Activated T-cell treated with anti-CD3 and anti-CD28 coated beads, Interleukin-2, amount 50 U/mL, for 48 hours (primary cell): ENCODE measurements around the gene WDR43.
A peak's percentile ranks its signal among the peaks of the same experiment; 100 is the strongest.

Source experiments
- DNase-seq, 2 experiments: peaks; one replicate each; pipeline ENCODE4 v3.0.0-alpha.2; 2020

Gene WDR43

DNA sequence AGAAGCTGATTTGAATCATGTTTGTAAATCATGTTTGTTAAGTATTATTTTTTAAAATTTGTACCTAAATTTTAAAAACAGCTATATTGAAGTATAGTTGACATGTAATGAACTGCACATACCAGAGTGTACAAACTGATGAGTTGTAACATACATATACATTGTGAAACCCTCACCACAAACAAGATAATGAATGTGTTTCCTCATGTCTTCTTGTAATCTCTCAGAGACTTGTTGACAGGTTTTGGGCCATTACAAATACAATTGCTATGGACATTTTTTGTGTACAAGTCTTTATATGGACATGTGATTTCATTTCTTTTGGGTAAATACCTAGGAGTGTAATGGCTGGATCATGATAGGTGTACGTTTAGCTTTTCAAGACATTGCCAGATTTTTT lies 21.5 kb downstream of the WDR43 start:
- no peak for DNase-seq

DNA sequence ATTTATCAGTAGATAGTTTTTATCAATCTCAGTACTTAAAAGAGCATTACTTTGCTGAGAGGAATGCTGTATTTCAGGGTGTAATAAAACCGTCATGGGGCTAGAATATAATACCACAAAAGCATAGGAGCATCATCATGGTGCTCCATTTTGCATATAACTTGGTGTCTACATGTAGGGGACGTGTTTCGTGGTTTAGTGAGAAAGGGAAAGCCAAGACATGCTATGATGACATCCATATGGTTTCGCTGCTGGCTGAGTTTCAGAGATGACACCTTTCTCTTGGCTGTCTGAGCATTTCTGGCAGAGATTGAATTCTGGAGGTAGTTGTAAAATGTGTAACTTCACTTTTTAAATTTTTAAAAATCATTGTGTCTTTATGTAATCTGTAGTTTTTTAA lies 32.4 kb downstream of the WDR43 start:
- no peak for DNase-seq

DNA sequence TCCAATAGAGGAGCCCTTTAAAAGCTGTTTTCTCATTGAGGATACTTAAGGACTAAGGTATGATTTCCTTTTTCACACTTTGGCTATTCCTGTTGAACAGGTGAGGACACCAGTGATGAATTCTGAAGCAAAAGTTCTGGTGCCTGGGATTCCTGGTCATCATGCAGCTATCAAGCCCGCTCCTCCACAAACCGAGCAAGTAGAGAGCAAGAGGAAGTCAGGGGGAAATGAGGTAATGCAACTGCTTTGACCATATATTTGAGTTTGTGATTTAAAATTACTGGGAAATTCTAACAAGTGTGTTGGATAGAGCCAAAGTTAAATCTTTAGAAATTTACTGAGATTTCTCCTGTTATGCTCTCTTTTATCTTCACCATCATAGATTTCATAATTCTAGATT lies 33.0 kb downstream of the WDR43 start:
- DNase-seq, result no peak

DNA sequence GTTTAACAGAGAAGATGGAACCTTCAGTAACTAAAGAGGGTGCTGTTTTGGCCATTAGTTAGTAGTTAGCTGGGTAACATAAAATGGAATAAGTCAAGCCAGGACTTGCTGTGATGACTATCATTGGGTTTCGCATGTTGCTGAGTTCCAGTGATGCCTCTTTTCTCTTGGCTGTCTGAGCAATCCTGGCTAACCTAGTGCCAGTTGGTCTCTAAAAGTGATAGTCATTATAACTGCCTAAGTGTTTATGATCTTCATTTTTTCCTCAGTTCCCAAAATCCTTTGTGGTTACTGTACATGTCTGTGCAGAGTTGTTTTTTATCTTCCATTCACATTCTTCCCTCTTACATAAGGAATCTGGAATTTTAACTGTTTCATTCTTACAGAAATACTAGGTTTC lies 33.4 kb downstream of the WDR43 start:
- DNase-seq, result no peak

DNA sequence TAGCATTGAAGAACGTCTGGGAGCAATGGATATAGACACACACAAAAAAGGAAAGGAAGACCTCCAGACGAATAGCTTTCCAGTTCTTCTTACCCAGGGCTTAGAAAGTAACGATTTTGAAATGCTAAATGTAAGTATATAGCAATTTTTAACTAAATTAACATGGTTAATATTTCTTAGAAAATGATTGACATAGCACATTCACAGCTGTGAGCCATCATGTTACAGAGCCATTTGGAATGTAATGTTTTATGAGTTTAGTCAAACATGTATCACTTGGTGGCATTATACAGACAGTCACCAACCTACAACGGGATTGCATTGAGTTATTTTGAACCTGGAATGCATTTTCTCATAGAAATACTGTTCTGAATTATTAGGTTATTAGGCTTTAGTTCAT lies 35.1 kb downstream of the WDR43 start:
- no peak for DNase-seq

DNA sequence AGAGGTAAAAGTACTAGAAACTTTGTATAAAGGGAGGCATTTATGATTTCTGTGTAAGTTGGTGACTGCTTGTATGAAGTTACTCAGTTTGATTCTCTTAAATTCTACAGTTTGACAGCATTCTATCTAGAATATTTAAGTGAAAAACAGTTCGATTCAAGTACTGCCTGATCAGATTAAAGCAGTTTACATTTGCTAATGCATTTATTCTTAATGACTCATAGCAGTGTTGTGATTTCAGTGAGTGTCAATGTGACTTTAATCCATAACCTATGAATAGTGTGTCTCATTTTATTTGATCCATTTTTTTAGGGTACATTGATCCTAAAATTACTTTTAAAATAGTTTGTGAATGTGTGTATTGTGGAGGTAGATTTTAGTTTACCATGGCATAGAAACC lies 35.7 kb downstream of the WDR43 start:
- no peak for DNase-seq

DNA sequence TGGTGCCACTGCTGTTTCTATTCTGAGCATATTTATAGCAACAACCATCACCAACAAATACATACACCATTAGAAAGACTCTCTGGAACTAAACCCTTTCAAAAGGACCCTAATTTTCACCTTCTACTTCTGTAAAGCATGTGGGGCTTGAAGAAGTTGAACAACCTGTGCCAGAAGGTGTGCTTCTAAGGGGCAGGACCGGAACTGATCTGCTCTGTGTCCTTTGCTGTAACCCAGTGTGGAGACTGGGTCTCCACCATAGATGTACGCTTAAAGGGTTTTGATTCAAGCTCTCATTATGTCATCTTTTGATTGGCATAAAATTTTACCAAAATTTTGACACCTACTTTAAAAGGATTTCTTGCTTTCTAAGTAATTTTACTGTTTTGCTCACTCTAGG lies 40.3 kb downstream of the WDR43 start:
- DNase-seq, result no peak

DNA sequence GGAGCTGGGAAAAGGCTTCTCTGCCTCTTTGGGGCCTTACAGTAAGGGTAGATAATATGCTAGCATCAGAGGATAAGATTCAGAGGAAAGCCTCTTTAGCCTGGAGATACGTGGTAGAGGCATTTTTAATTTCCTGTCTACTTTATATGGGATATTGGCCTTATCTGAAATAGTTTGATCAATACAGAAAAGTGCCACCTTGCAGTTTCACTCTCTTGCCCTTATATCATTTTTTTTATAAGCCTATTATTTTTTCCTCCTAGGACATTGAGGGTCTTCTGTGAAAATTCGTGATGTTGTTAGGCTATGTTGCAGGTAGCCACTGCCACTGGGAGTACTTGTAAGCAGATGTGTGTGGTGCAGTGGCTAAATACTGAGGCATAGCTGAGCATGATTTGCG lies 46.5 kb downstream of the WDR43 start:
- DNase-seq, result no peak

DNA sequence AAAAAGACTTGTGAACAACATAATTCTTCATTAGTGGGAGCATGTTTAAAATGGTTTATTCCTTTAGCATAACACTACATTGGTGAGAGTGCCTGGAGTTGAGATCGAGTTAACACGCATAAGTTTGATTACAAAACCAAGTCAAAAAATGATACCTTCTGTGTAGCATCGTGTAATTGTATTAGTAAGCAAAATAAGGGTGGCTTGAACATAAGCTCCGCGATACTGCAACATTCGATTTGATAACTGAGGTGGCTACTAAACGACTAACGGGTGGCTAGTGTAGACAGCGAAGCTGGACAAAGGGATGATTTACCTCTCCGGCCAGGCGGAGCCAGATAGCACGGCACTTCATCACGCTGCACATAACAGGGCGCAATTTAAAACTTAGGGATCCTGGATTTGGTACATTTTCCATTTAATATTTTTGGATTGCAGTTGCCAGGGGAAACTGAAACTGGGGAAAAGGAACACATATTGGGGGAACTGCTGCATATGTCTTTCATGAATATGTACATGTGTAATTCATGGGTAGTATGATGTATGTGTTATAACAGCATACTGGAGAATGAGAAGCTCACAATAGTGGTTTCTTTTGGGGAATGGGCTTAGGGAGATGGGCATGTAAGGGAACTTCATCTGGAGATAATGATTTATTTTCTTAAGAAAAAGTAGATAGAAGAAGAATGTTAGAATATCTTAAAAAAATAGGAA lies 50.2 kb downstream of the WDR43 start:
- DNase-seq, result no peak

DNA sequence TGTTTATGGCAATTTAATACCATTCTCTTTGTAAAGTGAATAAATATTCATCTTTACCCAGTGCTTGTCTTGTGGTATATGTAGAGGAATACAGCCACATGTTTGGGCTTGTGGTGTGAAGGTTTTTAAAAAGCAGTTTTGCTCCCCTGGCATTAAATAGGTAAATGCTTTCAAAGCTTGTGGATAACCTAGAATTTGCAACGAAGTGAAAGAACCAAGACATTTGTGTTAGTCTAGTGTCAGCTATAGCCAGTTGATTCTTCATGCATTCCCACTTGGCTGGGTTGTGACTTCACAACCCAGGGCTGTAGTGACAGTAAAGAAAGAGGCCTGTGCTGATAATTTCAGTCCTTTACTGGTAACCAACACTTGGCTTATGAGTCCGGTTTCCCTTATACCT lies 53.7 kb downstream of the WDR43 start:
- no peak for DNase-seq

DNA sequence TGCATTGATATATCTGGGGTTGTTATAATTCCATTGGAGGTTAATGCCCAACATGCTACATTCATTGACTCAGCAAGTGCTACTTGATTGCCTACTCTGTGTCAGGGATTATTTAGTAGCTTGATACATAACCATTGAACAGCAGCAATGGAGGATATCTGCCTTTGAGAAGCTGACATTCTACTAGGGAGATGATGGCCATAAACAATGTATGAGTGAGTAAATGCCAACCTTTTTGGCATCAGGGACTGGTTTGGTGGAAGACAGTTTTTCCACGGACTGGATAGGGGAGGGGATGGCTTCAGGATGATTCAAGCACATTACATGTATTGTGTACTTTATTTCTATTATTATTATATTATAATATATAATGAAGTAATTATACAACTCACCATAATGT lies 54.7 kb downstream of the WDR43 start:
- no peak for DNase-seq

DNA sequence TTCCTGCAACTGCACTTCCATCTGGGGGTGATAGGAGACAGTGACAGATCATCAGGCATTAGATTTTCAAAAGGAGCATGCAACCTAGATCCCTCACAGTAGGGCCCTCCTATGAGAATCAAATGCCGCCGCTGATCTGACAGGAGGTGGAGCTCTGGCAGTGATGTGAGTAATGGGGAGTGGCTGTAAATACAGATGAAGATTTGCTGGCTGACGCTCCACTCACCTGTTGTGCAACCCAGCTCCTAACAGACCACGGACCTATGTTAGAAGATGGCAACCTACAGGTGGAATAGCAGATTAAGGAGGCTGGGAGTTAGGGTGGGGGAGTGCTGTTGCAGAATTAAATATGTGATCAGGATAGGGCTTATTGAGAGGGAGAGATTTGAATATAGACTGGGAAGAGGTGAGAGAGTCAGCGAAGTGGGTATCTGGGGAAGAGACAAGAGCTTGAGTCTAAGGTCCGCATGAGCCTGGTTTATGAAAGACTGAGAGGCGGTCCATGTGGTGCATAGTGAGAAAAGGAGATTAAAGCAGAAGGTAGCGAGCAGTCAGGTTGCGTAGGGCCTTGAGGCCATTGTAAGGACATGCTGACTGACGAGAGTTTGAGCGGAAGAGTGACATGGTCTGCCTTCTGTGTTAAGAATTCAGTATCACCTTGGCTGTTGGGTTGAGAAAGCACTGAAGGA lies 55.3 kb downstream of the WDR43 start:
- DNase-seq, result no peak

DNA sequence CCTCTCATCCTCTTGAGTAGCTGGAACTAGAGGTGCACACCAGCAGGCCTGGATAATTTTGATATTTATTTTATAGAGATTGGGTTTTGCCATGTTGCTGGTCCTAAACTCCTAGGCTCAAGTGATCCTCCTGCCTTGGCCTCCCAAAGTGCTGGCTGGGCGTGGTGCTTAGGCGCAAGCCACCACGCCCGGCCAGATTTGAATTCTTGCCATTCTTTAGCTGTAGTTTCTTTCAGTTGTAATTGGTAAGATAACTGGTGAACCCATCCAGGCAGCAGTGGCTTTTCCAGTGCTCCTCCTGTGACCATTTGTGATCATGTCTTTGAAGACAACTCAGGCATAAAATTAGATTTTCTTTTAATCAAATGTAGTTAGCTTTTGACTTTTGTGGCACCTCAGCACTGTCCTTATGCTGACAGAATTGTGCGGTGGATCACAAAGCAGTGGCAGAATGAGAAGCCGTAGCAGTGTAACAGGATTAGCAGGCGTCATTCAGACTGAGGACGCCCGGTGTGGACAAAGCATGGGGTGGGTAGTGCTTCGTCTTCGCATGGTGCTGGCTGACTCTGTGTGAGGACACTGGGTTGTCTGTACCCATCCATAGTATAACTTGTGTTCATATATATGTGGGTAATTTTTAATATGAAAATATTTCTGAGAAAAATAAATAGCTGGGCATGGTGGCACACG lies 56.6 kb downstream of the WDR43 start:
- DNase-seq, result no peak

DNA sequence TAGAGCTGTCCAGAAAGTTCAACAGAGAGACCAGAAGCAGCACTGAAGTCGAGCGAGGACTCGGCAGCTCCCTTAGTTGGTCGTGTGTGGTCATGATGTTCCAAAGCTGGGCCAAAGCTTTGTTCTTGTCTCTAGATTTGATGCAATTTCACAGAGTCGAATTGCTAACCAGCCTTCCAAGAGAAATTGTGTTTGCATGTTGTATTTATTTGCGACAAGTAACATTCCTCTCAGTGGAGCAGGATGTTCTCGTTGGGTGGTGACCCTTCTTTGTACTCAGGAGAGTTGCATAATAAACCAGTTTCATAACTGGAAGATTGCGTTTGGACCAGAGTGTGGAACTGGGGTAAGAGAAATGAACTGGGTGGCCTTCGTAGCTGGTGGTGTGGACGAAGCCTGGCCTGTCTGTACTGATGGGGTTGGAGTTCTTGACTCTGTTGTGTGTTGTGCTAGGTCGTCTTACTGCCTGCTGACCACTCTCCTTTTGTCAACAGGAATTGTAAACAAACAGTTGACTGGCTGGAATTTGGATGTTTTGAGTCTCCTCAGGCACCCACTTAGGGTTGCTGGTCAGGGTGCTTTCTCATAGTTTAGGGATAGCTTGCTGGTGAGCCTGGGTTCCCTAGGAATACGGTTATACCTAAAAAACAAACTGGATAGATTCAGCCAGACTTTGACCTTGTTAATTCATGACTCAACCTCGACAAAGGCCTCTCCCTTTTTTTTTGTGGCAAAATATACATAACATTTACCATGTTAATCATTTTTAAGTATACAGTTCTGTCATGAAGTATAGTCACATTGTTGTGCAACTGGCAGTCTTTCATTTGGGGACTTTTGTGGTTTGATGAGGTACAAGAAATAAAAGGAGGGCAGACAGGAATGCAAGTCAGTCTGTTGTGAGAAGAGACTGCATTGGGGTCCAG lies 57.7 kb downstream of the WDR43 start:
- DNase-seq, result no peak

DNA sequence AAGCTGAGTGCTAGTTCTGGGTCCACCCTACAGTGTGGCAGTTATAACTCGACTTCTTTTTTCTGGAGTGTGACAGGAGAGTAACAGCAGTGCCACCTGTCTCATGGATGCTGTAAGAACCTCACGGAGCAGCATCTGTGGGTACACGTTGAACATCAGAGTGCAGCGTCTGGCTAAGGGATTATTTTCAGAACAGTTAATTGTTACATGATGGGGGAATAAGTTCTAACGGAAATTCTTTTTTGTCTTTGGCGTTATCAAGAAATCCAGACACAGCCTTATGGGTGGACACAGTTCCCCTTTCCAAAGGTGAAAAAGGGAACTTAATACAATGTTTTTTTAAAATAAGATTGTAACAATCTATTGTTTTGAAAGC lies 58.4 kb downstream of the WDR43 start:
- no peak for DNase-seq

DNA sequence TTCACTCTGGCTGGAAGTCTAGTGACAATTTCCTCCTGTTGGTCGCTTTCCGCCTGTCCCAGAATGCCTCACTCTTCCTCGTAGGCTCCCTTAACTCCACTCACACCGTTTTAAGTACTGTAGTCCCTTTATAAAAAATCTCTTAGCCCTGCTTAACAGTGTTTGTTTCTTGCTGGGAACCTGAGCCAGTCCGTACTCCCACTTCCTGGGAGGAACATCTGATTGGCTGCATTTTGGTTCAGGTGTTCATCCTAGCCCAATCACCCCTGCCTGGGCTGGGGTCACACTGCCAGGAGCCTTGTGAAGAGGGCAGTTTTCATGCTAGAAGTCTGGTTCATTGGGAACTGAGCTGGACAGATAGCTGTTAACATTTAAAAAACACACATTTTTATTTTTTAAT lies 61.0 kb downstream of the WDR43 start:
- no peak for DNase-seq

DNA sequence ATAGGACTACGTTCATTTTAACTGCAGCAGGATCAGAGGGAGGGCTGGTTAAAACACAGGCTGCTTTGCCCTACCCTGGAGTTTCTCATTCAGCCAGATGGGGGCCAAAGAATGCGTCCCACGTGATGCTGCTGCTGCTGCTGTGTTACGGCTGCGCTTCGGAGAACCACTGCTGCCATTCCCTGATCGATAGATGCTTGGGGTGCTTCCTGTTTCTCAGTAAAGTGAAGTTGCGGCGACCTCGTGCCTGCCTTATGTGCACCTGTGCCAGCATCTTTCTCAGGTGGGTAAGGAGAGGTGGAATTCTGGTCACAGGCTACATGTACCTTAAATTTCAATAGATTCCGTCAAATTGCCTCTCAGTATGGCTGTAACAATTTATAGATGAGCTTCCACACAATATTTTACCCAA lies 62.0 kb downstream of the WDR43 start:
- DNase-seq, result peak; percentile 51 to 63

DNA sequence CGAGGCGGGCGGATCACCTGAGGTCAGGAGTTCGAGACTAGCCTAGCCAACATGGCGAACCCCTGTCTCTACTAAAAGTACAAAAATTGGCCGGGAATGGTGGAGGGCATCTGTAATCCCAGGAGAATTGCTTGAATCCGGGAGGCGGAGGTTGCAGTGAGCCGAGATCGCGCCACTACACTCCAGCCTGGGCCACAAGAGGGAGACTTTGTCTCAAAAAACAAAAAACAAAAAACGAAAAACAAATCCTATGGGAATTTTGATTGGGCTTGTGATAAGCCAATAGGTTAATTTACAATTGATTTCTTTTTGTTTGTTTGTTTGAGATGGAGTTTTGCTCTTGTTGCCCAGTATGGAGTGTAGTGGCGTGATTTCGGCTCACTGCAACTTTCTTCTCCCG lies 62.4 kb downstream of the WDR43 start:
- peak in 1 of 2 experiments; percentile 40 for DNase-seq

DNA sequence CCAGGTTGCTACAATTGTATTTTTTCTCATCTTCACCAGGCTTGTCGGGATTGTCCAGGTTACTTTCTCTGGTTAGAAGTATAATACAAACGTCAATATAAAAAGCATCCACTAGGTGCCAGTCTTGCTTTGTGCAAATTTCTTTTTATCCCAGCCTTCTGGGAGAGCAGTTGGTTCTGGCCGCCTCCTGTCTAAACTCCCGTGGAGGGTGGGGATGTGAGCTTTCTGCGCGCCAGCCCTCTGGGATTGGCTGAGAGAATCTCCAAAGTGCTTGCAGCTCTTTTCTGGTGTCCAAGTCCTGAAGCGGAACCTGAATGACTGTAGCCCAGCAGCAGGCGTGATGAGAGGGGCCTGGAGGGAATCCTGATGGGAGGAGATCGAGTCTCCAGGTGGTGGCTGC lies 64.2 kb downstream of the WDR43 start:
- peak; percentile 44 to 48 for DNase-seq

DNA sequence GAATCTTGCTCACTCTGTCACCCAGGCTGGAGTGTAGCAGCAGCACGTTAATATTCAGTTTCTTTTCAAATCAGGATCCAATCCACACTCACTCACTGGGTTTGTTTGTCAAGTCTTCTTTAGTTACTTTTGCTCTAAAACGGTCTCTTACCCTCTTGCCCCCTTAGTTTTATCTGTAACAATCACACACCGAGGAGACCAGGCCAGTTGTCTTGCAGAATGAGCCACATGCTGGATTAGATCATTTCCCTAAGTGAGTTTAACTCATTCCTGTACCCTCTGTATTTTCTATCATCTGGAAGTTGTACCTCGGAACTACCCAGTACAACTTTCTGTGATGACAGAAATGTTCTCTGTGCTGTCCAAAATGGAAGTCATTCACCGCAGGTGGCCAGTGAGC lies 65.9 kb downstream of the WDR43 start:
- DNase-seq, result no peak

DNA sequence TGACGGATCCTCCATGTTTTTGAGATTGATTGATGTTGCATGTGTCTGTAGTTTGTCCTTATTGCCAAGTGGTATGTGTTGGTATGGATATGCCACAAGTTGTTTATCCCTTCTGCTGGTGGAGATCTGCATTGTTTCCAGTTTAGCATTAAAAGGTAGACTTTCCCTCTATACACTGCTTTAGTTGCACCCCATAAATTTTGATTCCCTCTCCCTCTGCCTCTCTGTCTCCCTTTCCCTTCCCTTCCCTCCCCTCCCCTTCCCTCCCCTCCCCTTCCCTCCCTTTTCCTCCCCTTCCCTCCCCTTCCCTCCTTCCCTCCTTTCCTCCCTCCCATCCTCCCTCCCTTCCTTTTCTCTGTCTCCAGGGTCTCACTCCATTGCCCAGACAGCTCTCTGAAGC lies 68.0 kb downstream of the WDR43 start:
- no peak for DNase-seq

DNA sequence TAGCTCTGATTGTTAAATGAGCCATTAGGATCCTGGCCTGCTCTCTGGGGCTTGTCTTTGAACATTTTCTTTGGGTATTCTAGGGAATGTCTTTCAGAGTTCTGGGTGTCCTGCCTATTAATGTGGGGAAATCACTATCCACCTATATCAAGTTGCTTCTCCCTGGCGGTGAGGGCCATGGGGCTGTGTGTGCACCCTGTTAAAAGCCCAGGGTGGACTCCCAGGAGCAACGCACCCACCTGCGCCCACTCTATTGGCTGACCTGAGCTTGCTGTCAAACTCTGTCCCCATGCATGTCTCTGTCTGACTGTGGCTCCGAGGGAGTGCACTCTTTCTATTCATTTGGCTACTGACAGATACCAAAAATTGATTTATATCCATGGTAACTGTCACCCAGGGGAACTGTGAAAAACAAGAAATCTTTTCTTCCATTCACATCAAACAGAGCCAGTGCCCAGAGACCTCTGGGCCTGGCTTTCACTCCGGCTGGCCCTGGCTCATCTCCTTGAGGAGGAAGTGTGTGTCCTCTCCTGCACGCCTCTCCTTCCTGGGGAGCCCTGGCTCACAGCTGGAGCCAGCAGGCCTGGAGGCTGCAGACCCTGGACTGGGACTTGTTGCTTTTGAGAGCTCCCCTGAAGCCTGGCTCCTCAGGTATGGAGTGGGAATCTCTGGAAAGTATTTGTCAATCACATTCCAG lies 76.1 kb downstream of the WDR43 start:
- no peak for DNase-seq
